ENCODE data around the gene ZG16.

Gene ZG16

DNA sequence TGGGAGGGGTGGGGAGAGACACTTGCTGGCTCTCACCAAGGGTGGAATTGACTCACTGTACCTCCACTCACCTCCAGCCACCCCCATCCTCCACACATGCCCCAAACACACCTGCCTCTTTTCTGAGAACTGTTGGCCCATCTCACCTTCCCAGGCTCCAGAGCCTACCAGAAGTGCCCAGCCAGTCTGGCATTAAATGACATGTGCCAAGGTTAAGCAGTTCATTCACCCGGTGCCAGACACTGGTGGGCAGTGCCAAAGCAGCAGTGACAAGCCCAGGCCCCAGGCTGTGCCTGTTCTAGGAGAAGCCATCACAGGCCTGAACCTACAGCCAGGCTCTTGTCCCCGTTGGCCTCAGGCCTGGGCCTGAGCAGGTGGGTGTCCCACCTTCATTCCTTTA is 53.4 kb downstream of the ZG16 start:
- no peak for DNase-seq
